SW 1271 (cell line): Measurements from ENCODE around the gene C4orf50.
"Not testable (repeated sequence)": the region's sequence is repeated elsewhere in the genome, so short reads cannot be mapped to it uniquely, and the experiment has no call there.

Source experiments
- DNase-seq, 2 experiments: peaks; one replicate each; lab custom pipeline; 2025; lab: John Stamatoyannopoulos, UW

Gene C4orf50

GRCh38 chr4:5858020-5858769 is 160.0 kb downstream of the C4orf50 start:
- DNase-seq, result no peak

GRCh38 chr4:5857199-5857598 is 161.0 kb downstream of the C4orf50 start:
- DNase-seq, result no peak

GRCh38 chr4:5856362-5856761 is 161.9 kb downstream of the C4orf50 start:
- DNase-seq, result not testable (repeated sequence)

DNA sequence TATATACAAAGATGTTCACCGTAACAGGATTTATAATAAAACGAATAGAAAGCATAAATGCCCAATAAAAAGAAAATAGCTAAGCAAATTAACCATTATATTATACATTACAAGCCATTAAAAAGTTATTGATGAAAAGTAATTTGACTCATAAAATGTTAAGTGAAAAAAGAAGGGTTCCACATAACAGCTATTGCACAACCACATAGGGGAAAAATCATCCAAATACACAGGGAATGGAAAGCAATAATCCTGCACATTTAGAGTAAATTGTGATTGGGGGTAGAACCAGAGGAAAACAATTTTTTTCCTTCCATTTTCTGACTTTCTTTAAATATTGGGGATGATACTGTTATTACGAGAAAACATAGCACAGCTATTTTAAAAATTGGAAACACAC is 163.3 kb downstream of the C4orf50 start:
- no peak for DNase-seq

- no peak for DNase-seq
These were observed 165.6 kb downstream of the C4orf50 start for GRCh38 chr4:5852523-5853202.

GRCh38 chr4:5851637-5852301 is 166.5 kb downstream of the C4orf50 start:
- DNase-seq, result no peak
